HG03175 (cell line): ENCODE data around the gene NT5C3A.
"Not testable (repeated sequence)": the region's sequence is repeated elsewhere in the genome, so short reads cannot be mapped to it uniquely, and the experiment has no call there.

Experiments used
- ATAC-seq: cut with Tn5 transposase; IDR thresholded peaks from one replicate; pipeline ENCODE4 v1.9.1; 2021; ENCODE audit warnings: mild to moderate bottlenecking, moderate library complexity; ENCODE audit not compliant: unreplicated experiment

NT5C3A gene

GRCh38 chr7:32991068-32991585, 71.4 kb downstream of the NT5C3A start:
- ATAC-seq: not testable (repeated sequence)

DNA sequence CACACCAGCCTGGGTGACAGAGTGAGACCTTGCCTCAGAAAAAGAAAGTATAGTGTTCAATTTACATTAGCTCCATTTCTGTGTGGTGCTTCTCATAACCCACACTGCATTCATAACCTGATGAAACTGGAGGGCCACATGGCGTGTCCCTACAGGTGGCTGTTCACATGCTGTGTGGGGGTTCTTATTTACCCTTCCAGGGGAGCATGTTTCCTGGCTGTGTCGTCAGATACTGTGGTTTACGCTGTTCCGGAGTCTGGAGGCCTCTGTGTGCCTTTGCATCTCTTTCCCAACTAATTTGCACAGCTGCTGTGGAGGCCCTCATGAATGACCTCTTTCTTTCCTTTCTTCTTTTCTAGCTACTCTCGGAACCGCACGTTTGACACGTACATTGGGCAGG, 74.4 kb downstream of the NT5C3A start:
- ATAC-seq: not testable (repeated sequence)

DNA sequence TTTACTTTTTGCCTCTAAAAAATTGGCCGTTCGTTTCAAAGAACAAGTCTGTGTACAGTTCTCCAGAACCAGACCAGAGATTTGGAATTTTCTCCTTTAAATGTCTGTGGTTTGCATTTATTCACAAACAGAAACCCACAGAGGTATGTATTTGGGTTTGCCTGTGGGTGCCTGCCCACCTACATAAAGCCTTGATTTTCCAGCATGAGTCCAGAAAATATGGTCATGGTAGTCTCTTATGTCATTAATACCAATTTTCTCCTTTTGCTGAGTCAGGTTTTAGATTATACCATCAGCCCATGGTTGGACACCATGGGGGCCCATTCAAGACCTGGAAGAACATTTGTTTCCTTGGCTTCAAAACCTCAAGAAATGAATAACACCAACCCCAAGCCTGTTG, 82.7 kb downstream of the NT5C3A start:
- not testable (repeated sequence) for ATAC-seq

- not testable (repeated sequence) for ATAC-seq
These were observed 83.3 kb downstream of the NT5C3A start for GRCh38 chr7:32979246-32979645.

DNA sequence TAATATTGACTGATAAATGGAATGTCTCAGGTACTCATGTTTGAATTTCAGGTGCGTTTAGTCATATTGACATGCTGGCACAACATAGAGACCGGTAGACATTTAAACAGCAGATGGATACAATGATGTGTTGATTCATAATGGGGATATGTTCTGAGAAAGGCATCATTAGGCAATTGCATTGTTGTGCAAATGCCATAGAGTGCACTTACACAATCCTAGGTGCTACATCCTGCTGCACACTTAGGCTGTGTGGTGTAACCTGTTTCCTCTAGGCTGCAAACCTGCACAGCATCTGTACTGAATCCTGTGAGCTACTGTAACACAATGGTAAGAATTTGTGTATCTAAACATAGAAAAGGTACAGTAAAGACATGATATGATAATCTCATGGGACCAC, 85.4 kb downstream of the NT5C3A start:
- not testable (repeated sequence) for ATAC-seq

DNA sequence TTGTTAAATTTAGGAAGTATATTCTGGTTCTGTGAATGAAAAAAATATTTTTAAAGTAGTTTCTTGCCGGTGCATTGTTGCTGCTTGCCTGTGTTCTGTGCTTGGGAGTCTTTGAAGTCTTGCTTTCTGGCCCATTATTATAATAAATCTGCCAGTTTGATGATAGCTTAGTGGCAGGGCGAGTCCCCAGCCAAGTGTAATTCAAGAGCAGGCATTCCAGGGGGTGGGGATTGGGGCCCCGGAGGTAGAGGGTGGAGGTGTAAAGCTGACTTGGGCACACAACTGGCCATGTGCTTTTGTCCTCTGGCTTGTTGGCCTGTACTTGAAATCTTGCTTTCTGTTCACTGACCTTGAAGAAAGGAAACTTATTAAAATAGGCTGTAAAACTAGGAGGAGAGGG, 90.6 kb downstream of the NT5C3A start:
- not testable (repeated sequence) for ATAC-seq

DNA sequence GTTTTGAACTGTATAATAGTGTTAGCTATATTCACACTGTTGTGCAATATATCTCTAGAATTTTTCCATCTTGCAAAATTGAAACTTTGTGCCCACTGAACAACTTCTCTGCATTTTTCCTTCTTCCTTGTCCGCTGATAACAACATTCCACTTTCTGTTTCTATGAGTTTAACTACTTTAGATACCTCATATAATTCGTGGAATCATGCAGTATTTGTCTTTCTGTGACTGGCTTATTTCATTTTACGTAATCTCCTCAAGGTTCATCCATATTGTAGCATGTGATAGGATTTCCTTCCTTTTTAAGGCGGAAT, 95.4 kb downstream of the NT5C3A start:
- not testable (repeated sequence) for ATAC-seq

DNA sequence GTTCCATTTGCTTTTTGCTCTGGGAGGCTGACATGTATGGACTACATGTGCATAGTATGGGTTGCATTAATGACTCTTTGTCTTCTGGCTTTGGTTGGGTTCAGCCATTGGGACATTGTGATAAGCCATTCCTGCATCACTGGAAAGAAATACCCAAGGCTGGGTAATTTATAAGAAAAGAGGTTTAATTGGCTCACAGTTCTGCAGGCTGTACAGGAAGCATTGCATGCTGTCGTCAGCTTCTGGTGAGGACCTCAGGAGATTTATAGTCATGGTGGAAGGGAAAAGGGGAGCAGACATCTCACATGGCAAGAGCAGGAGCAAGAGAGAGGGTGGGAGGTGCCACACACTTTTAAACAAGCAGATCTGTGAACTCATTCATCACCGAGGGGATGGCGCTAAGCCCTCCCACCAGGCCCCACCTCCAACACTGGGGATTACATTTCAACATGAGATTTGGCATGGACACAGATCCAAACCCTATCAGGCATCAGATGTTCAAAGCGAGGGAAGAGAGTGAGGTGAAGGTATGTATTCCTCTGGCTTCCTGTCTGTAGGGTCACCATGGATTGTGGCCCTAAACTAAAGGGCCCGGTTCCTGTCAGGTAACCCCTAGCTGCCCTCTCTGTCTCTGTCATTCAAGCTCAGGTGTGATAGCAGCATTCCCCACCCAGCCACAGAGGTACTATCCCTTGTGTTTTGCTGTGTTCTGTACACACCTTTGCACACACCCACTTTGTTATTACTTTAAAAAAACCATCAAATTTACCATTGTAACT, 95.9 kb downstream of the NT5C3A start:
- not testable (repeated sequence) for ATAC-seq

DNA sequence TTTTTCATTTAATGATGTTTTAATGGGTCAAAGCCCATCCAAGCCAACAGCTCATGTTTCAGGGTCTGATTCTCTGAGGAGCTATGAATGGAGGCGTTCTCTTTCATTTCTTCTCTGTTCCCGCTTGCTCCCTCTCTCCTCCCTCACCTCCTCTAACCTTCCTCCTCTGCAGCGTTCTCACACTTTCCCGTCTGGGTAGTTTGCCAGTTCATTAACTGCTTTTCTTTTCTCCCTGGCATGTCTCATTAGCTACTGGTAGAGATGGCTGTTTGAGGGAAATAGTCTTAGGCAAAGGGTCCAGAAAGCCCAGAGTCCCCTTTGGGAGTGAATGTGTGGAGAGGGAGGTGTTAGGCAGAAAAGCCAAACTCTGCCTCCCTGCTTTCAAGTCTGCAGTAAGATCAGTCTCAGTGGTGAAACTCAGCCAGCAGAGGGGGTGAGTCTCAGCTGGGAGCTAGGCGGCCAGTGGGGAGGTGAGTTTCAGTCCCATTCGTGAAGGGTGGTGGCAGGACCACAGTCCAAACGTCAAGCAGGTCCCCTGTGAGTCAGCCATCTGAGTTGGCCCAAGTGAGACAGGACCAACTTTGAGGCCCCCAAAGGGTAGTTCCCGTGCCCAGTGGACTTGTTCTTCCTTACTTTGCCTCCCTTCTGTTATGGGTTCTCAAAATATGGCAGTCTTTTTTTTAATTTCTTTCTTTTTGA, 98.0 kb downstream of the NT5C3A start:
- ATAC-seq: peak; percentile 98
